ENCODE data around the gene GSTCD.

- TF ChIP-seq REST (IDR thresholded peaks at IDR 0.05): no peak
- TF ChIP-seq, protein P1, sequence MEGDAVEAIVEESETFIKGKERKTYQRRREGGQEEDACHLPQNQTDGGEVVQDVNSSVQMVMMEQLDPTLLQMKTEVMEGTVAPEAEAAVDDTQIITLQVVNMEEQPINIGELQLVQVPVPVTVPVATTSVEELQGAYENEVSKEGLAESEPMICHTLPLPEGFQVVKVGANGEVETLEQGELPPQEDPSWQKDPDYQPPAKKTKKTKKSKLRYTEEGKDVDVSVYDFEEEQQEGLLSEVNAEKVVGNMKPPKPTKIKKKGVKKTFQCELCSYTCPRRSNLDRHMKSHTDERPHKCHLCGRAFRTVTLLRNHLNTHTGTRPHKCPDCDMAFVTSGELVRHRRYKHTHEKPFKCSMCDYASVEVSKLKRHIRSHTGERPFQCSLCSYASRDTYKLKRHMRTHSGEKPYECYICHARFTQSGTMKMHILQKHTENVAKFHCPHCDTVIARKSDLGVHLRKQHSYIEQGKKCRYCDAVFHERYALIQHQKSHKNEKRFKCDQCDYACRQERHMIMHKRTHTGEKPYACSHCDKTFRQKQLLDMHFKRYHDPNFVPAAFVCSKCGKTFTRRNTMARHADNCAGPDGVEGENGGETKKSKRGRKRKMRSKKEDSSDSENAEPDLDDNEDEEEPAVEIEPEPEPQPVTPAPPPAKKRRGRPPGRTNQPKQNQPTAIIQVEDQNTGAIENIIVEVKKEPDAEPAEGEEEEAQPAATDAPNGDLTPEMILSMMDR (IDR thresholded peaks at IDR 0.05; ENCODE audit: low read depth, low read length, missing input control): no peak
- no peak for TF ChIP-seq YY1 (IDR thresholded peaks at IDR 0.05)
- TF ChIP-seq SP1 (IDR thresholded peaks at IDR 0.05): no peak
- no peak for TF ChIP-seq GABPA (IDR thresholded peaks at IDR 0.05 in 1 of 2, conservative IDR thresholded peaks at IDR 0.05 in 1 of 2)
- TF ChIP-seq, protein P2, sequence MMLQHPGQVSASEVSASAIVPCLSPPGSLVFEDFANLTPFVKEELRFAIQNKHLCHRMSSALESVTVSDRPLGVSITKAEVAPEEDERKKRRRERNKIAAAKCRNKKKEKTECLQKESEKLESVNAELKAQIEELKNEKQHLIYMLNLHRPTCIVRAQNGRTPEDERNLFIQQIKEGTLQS (IDR thresholded peaks at IDR 0.05): no peak
- no peak for TF ChIP-seq TAF1 (conservative IDR thresholded peaks at IDR 0.05)
- no peak for TF ChIP-seq FOXA1 (IDR thresholded peaks at IDR 0.05)
- TF ChIP-seq RXRA (IDR thresholded peaks at IDR 0.05): no peak
These were observed 142.6 kb downstream of the GSTCD start for GRCh38 chr4:105851196-105851595.
